ENCODE measurements around the gene XRRA1.
"Not testable (repeated sequence)": the region's sequence is repeated elsewhere in the genome, so short reads cannot be mapped to it uniquely, and the experiment has no call there.

Gene XRRA1

GRCh38 chr11:74895340-74896116 is 53.4 kb downstream of the XRRA1 start:
- DNase-seq: no peak

- not testable (repeated sequence) for DNase-seq
These were observed 55.9 kb downstream of the XRRA1 start for GRCh38 chr11:74893015-74893414.

- no peak for DNase-seq
These were observed 71.8 kb downstream of the XRRA1 start for GRCh38 chr11:74877132-74877531.

GRCh38 chr11:74871037-74871436 is 77.9 kb downstream of the XRRA1 start:
- DNase-seq: no peak

- DNase-seq: no peak
These were observed 78.4 kb downstream of the XRRA1 start for GRCh38 chr11:74870485-74870884.

GRCh38 chr11:74866557-74866956 is 82.3 kb downstream of the XRRA1 start:
- DNase-seq: no peak

- DNase-seq: no peak
These were observed 85.5 kb downstream of the XRRA1 start for GRCh38 chr11:74863410-74863809.

GRCh38 chr11:74860743-74861142 is 88.1 kb downstream of the XRRA1 start:
- no peak for DNase-seq

GRCh38 chr11:74853223-74853622 is 95.7 kb downstream of the XRRA1 start:
- no peak for DNase-seq

GRCh38 chr11:74849525-74850391 is 99.1 kb downstream of the XRRA1 start:
- DNase-seq: no peak

GRCh38 chr11:74847895-74848294 is 101.0 kb downstream of the XRRA1 start:
- no peak for DNase-seq

- no peak for DNase-seq
These were observed 101.5 kb downstream of the XRRA1 start for GRCh38 chr11:74847395-74847794.

- no peak for DNase-seq
These were observed 102.1 kb downstream of the XRRA1 start for GRCh38 chr11:74846770-74847169.

- DNase-seq: no peak
These were observed 102.8 kb downstream of the XRRA1 start for GRCh38 chr11:74845978-74846517.

GRCh38 chr11:74844865-74845264 is 104.0 kb downstream of the XRRA1 start:
- no peak for DNase-seq

- no peak for DNase-seq
These were observed 104.8 kb downstream of the XRRA1 start for GRCh38 chr11:74844072-74844471.

GRCh38 chr11:74842967-74843366 is 105.9 kb downstream of the XRRA1 start:
- no peak for DNase-seq

GRCh38 chr11:74840486-74840885 is 108.4 kb downstream of the XRRA1 start:
- DNase-seq: no peak

GRCh38 chr11:74839971-74840370 is 108.9 kb downstream of the XRRA1 start:
- no peak for DNase-seq

GRCh38 chr11:74839446-74839845 is 109.4 kb downstream of the XRRA1 start:
- DNase-seq: no peak

GRCh38 chr11:74838188-74838587 is 110.7 kb downstream of the XRRA1 start:
- DNase-seq: no peak

- DNase-seq: no peak
These were observed 111.7 kb downstream of the XRRA1 start for GRCh38 chr11:74837191-74837590.

- DNase-seq: no peak
These were observed 122.0 kb downstream of the XRRA1 start for GRCh38 chr11:74826901-74827300.

- DNase-seq: not testable (repeated sequence)
These were observed 123.3 kb downstream of the XRRA1 start for GRCh38 chr11:74825596-74825995.
